ENCODE measurements around the gene CINP. TPM values are rescaled to one million over a fixed set of nuclear protein-coding genes. Genes with fewer than 3 reads are reported as not detected.

Gene CINP
- total RNA-seq: 33.4 TPM

GRCh38 chr14:102362545-102363181, at the start of gene CINP, which contains the start of gene TECPR2:
Gene CINP (minus strand): TSS chr14:102362890. CDS start chr14:102362851, 39 bp downstream.
Gene TECPR2 (plus strand): TSS chr14:102362941. CDS start chr14:102376722, 13,781 bp downstream.

GRCh38 chr14:102319351-102320032, 43.2 kb downstream of the CINP start, which contains the start of gene ZNF839:
Gene ZNF839 (plus strand): TSS chr14:102319746. CDS start chr14:102319766, 20 bp downstream.

GRCh38 chr14:102304611-102305506, 57.8 kb downstream of the CINP start, which contains the start of gene MOK:
Gene MOK (minus strand): TSS chr14:102305164. CDS start chr14:102304968, 196 bp downstream.

Other genes with a start within 250 kb of the CINP start
- 55.5 TPM for gene WDR20, start 223.0 kb downstream of the CINP start, total RNA-seq
- gene MOK, start 57.7 kb downstream of the CINP start, total RNA-seq: 70.4 TPM
- 13.2 TPM for gene ZNF839, start 43.1 kb downstream of the CINP start, total RNA-seq
- gene TECPR2, start 51 bp upstream of the CINP start, total RNA-seq: 32.9 TPM
- gene ANKRD9, start 146.9 kb upstream of the CINP start, total RNA-seq: 8.1 TPM
- 23.3 TPM for gene RCOR1, start 229.8 kb upstream of the CINP start, total RNA-seq

All from camera-type eye (tissue), 1 donor.